ENCODE data around the gene DUSP23.
A peak's percentile ranks its signal among the peaks of the same experiment; 100 is the strongest.

The DUSP23 gene

DNA sequence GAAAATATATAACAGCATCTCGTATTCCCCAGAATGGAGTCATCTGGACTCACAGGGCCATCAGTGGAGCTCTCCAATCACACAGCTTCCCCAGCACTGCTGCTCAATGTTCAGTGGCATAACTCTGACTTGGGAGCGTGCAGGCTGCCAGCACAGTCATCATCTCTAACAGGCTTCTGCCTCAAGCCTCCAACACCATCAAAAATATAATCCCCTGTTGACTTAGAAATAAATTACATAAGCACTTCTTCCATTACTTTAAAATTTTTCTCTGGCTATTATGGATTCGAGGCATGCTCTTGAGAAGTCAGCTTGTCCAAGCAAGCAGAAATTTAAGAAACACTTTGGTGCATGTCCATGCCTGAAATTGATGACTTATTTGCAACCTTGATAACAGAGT, 6.2 kb downstream of the DUSP23 start:
- no peak for DNase-seq

DNA sequence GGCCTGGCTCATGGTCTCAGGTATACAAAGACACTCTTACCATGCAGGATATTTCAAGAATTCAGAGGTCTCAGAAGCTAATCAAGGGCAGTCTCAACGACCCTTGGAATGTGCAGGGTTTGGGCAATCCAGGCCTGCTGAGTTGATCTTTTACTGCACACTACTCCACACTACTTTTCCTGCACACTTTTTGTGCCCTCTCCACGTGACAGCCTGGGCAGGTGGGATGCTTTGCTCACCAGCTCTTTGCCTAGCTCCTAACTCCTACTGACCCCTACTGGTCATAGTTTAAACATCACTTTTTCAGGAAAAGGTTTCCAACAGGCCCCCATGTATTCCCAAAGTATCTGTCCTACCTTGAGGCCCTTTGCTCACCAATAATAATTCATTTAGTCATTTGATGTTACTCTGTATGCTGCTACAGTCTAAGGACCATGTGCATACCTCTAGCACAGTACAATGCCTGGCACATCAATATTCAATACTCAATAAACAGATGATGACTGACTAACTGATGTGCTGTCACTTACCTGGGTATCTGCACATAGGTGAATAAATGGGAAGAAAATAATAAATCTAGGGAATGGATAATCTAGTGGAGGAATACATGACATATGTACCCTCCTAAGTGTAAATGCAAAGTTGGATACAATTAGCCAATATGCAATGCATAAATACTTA, 9.6 kb downstream of the DUSP23 start:
- no peak for DNase-seq

DNA sequence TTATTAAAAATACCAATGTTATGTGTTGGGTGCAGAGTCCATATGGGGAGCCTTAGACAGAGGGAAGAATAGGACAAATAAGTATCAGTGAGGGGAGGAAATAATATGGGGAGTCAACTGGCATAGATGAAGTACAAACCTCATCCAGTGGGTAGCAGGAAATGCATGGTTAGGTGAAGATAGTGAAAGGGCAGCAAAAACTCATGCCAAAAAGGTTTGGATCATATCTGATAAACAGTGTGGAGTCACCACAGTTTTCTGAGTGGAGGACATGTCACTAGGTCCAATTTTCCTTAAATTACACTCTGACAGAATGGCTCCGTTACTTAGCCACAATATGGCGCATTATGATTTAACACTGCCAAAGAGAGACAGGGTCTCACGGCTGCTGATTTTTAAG, 10.3 kb downstream of the DUSP23 start:
- no peak for DNase-seq

DNA sequence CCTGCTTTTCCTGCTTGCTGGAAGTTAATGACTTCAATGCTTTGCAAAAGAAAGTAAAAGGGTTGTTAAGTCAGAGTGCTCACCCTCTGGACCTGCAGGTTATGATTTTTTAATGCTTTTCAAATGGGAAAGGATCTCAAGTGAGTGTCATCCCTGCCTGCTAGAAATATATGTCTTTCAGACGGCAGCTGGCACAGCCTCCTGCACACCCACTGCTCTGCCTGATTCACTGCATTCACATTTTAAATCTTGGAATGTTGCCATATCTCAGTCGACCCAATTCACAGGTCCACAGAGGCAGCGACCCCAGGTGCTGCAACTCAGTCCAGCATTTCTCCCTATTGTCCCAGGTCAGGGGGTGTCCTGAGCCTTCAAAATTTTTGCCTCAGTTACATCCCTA, 10.7 kb downstream of the DUSP23 start:
- no peak for DNase-seq

DNA sequence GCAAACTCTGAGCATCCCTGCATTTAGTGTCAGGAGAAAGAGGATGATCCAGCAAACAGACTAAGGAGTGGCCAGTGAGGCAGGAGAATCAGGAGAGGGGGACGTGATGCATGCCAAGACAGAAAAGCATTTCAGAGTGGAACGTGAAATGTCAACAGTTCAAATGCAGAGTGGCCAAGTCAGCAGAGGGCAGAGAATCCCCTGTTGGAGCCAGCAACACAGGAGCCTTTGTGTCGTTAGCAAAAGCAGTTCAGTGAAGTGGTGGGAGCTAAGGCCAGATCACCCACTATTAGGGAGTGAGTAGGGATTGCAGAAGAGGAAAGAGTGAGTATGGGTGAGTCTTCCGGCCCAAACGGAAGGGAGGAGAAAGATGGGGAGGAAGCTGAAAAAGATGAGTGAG, 14.8 kb downstream of the DUSP23 start:
- no peak for DNase-seq

DNA sequence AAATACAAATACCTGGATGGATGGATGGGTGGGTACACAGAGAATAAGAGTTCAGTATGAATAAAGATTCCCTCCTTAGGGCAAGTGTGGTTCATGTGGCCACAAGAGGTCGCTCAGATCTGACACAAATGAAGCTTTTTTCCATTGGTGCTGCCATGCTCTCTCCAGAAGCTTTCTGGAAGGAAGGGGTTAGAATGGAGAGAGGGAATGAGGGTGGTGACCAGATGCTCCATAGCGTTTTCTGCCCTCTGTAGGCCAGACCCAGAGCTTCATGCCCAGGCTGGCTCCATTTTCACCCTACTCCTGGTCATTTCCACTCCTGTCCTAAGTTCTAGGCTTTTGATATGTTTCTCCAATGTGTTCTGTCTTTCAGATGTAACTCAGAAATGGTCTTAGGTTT, 18.1 kb downstream of the DUSP23 start:
- peak; percentile 32 for DNase-seq

DNA sequence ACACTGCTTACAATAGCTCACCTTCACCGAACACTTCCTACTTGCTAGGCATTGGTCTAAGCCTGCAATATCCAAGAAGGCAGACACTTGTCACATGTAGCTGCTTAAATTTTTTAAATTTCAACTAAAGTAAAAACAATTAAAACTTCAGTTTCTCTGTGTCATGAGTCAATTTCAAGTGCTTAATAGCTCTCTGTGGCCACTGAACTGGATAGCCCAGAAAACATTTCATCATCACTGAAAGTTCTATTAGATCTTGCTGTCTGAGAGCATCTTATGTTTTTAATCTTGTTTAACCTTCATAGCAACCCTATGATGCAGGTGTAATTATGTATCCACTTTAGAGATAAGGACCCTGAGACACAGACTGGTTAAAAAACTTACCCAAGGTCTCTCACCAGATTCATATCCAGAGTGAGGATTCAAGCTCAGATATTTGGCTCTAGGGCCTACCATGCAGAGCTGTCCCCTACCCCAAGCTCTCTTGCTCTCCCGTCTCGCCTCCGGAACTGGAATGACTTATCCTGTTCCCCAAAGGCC, 18.8 kb downstream of the DUSP23 start:
- DNase-seq: no peak

DNA sequence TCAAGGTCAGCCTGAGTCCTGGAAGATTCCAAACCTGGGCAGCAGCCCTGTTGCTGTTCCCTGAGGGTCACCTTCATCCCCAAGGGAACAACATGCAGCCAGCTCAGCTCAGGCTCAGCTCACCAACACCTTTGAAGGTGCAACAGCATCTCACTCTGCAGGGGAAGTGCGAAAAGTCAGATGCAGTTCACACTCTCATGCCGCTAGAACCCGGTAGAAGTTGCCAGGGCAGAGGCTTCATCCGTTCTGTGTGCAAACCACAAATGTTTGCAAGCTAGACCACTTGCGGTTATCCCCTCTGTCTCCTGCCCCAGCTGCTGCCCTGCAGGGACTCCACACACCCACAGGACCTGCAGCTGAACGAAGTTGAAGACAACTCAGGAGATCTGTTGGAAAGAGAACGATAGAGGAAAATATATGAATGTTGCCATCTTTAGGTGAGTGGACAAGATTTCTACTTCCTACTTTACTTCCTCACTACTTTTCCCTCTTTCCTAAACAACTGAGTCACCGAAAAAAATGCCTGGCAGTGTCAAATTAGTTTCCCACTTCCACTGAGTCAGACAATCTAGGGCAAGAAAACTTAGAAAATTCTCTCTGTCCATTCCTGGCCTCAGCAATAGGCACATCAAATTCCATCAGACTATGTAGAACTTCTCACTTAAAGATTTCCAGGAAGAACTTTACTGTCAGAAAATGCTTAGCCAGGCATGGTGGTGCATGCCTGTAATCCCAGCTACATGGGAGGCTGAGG, 19.6 kb downstream of the DUSP23 start:
- no peak for DNase-seq

DNA sequence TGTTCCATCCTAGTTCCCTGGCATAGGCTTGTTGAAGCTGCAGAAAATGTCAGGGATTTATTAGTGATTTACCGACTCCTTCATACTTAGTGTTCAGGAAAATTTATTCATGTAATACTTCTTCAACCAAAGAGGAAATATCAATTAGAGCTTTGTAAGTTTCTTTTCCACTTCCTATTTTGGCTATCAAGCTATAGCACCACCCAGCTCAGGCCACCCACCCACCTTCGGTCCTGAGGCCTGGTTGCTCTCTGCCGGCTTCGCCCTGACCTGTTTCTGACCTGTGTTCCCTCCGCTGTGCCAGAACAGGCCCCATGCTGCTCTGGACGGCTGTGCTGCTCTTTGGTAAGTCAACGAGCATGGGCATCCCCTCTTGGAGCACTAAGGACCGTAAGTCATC, 21.3 kb downstream of the DUSP23 start, which contains the start of gene FCRL6:
TSS of gene FCRL6 (plus strand) at position 250 of the 400 bp plus-strand sequence. CDS start at position 315, 65 bp downstream.
- no peak for DNase-seq

DNA sequence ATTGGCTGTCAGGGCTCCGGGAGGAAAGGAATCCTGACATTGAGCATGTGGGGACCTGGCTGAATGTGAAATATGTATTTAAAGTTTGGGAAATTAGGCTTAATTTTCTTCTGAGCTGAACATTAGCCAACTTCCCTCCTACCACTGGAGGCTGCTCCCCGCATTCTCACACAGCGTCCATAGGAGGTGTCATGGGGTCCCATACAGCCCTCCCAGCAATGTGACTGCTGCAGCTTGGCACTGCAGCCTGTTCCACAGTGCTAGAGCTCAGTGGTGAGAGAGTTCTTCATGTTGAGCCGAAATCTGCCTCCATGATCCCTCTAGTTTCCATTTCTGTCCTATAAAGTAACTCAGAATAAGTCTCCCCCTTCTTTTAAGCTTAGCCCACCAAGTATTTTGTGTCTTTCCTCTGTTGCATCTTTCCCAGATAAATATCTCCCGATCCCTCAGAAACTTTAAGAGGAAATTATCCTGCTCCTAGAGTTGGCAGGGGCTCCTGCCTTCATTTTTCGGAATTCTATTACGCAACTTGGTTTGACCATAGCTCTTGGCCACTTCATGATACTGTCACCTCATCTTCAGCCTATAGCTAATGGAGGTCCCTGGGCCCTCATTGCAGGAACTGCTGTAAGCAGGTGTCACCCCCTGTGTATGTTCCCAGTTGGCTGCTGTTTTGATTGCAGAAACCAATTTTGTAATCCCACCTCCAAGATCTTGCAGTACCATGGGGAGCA, 23.4 kb downstream of the DUSP23 start:
- no peak for DNase-seq

DNA sequence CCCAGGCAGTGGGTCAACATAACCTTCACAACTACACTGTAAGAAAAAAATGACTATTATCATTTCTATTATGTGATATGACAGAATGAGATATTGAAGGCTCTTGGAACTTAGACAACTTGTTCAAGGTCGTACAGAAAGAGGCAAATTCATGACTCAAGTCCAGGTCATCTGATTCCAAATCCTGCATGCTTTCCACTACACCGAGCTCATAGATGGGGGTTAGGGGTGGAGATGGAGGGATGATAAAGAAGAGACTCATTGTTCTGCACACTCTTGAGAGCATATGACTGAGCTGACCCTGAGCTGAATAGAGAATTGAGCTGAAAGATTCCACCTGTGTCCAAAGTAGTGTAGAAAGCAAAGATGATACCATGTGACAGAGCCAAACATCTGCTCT, 24.2 kb downstream of the DUSP23 start:
- DNase-seq: no peak

DNA sequence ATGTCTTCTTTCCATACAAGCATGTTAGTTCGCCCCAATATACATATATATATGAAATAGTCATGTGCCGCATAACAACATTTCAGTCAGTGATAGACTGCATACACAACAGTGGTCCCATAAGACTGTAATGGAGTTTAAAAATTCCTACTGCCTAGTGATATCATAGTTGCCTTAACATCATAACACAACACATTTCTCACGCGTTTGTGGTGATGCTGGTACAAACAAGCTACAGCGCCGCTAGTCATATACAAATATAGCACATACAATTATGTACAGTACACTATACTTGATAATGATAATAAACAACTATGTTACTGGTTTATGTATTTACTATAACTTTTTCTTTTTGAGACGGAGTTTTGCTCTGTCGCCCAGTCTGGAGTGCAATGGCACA, 35.2 kb downstream of the DUSP23 start:
- no peak for DNase-seq

DNA sequence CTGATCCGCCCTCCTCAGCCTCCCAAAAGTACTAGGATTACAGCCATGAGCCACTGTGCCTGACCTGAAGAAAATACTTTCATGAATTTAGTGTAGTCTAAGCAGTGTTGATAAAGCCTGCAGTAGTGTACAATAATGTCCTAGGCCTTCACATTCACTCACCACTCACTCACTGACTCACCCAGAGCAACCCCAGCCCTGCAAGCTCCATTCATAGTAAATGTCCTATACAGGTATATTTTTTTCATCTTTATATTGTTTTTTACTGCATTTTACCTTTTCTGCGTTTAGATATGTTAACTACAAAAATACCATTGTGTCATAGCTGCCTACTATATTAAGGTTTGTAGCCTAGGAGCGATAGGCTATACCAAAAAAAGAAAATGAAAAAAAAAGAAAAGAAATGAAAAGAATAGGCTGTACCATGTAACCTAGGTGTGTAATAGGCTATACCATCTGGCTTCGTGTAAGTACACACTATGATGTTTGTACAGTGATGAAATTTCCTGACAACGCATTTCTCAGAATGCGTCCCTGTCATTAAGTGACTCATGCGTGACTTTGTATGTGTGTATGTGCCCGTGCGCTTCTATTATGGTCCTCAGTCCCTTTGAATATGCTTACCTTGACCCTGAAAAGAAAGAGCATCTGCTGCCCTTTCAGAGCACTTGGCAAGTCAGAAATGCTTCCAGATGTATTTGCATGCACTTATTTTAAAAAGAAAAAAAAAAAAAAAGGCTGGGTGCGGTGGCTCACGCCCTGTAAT, 36.7 kb downstream of the DUSP23 start:
- DNase-seq: no peak

DNA sequence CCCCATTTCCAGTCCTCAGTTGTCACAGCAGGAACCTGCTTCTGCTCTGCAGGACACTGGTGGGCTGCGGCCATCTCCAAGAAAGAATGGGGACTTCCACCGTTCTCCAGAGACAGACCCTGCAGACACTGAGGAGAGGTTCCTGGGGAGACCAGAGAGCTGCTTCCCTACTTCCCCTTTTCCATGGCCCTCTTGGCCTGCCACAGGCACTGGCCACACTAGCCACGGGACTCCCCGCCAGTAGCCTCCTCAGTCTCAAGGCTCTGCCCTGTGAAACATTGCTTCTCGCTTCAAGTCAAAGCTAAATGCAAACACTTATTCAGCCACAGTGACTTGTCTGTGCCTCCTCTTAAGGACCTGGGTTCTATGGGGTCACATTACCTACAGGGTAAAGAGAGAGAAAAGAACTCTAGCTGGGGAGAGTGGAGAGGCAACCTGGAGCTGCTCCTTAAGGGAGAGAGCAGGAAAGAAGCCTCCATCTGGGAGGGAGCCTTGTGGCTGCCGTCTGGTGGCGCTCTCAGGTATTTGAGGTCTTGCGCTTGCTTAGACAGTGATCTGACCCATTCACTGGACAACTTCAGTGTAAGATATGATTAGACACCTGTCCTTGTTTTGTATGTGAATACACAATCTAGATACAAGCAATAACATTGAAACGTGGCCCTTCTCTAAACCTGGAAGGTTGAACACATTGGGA, 40.6 kb downstream of the DUSP23 start:
- DNase-seq: no peak

DNA sequence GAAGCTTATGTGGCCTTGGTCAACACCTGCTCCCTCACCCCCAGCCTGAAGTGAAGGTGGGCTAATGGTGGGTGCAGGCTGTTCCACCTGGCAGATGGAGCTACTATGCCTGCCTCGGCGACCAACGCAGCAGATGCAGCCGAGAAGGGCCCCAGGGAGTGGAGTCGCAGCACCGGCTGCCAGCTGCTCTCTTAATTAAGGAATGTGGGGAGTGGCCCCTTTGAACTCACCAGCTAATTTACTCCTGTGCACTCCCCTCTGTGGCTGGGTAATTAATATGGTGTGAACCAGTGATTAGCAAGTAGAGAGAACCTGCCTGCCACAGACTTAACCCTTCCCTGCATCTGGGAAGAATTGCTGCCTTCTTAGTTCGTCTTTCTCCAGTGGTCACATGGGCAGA, 42.6 kb downstream of the DUSP23 start:
- DNase-seq: no peak

DNA sequence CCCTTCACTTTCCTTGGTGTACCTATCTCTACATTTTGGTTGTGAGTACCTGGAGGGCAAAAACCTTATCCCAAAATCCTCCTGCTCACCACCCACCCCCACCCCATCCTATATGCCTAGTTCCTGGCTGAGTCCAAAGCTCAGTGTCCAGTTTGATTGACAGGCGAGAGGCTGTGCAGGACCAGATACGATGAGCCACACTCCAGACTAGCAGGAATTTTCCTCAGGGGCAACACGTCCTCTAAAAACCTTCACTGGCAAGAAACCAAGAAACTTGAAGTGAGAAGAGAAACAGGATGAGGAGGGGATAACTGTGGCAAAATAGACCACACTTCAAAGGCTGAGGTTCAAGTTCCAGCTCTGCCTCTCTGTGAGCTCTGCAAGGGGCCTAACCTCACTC, 44.8 kb downstream of the DUSP23 start:
- no peak for DNase-seq

DNA sequence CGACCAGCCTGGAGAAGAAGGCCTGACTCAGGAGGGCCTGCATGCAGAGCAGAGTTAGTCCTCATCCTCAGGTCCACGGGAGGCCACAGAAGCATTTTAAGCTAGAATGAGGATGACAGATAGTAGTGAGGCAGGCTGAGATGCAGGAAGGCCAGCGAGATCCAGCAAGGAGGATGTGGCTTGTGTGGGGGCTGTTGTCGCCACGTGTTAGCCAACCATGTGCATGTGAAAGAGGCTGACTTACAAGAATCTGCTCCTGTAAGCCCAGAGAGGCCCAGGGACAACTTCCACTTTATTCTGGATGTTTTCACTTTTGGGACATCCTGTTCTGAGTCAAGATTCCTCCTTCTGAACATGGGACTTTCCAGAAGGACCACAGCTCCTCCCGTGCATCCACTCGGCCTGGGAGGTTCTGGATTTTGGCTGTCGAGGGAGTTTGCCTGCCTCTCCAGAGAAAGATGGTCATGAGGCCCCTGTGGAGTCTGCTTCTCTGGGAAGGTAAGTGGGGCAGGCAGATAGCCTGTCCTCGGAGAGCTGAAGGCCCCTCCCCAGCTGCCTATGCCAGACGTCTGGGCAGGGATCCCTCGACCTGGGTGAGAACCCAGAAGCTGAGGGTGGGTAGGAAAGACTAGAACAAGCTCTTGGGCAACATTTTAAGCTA, 45.8 kb downstream of the DUSP23 start, which contains the start of gene SLAMF8:
TSS of gene SLAMF8 (plus strand) at position 433 of the 661 bp plus-strand sequence. CDS start at position 459, 26 bp downstream.
- no peak for DNase-seq

DNA sequence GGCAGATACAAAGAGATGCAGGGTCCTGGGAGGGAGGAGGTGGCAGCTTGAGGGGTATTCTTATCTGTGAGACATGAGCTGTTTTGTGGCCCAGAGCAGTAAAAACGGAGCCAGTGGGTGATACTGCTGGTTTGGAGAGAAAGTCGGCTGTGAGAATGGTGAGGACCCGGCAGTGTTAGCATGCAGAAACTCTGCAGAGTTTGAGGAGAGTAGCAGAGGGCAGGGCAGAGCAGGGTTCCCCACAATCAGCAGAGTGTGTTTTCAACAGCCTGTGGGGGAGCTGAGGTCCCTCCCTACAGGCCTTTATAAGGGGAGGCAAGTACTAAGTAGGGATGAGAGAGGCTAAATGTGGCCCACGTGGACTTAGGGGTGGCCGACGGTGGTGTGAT, 46.3 kb downstream of the DUSP23 start:
- no peak for DNase-seq

DNA sequence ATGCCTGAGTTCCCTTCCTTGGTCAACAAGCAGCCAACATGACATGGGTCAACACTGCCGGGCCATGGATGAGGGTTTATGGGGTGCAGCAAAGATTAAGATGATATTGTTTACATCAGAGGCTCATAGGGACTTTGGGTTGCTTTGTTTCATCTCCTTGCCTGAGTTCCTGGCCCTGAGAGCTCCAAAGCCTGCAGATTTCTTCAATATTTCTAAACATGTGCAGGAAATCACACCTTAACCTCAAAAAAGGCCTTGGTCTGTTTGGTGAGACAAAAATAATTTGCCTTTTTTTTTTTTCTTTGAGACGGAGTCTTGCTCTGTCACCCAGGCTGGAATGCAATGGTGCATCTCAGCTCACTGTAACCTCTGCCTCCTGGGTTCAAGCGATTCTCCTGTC, 46.8 kb downstream of the DUSP23 start:
- DNase-seq: no peak

DNA sequence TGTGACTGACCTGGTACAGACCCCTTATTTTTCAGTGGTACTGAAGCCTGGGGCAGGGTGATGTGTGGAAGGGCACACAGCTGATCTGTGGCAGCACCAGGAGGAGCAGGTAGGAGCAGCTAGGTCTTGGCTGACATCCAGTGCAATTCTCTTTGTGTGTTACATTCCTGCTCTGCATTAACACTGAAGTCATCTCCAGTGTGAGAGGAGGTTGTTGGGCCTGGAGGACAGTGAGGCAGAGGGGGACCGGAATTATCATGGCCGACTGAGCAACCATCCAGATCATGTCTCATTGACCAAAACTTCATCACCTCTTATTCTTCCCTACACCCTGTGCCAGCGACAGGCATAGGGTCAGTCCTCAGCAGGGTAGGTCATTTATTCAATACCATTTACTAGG, 47.4 kb downstream of the DUSP23 start:
- no peak for DNase-seq

DNA sequence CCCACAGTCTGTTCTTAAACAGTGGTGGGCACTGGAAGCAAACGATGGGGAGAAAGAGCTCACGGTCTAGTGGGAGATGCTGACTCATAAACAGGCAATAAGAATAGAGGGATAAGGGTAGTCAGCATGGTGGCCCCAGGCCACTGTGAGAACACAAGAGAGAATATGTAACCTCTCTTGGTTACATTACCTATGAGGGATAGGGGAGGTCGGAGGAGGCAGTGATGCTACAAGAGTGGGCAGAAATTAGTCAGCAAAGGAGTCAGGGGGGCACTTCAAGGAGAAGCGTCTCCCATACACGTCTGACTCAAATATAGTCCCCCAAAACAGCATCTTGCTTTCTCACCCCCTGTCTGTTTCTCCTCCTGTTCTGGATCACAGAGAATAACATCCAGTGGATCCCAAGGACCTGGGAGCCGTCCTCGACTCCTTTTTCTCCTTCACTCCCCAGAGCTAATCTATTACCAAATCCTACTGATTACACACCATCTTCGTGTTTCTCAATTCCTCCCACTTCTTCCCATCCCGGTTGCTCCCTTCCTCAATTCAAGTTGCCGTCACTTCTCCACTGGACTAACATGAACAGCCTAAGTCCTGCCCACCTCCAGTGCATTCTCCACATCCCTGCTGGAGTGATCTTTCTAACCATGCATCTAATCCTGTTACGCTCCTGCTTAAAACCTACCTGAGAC, 48.0 kb downstream of the DUSP23 start:
- no peak for DNase-seq
